ENCODE measurements around the gene TMC6. TPM values are rescaled to one million over a fixed set of nuclear protein-coding genes. Genes with fewer than 3 reads are reported as not detected.

Gene TMC6
- total and polyA plus RNA-seq, 2 of the 4 experiments (the other 2 are of a cell fraction), result 0.19 TPM; not detected in 1

DNA sequence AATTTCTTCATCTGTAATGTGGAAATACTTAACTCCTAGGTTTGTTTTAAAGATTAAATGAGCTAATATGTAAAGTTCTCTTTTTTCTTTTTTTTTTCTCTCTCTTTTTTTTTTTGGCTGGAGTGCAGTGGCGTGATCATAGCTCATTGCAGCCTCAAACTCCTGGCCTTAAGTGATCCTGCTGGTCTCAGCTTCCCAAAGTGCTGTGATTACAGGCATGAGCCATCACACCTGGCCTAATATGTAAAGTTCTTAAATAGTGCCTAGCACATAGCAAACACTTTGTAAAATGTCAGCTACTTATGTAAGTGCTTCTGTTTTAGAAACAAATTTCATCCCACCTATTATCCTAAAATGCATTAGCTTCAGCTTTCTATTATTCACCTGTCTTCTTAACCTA lies 40.0 kb downstream of the TMC6 start:
- Histone ChIP-seq H3K36me3 (ENCODE audit: control insufficient read depth, insufficient read depth, low read length) (peaks cover 35% of the 10 kb centered on the region), H2AK5ac (ENCODE audit: low read depth, low read length) (no peak overlapping the region)
- TF ChIP-seq FOS (IDR thresholded peaks at IDR 0.05; ENCODE audit: low read depth, low read length) (no peak), RAD21 (IDR thresholded peaks at IDR 0.05; ENCODE audit: low read length) (no peak), RFX5 (IDR thresholded peaks at IDR 0.05; ENCODE audit: low read depth, low read length) (no peak), CHD1 (IDR thresholded peaks at IDR 0.05; ENCODE audit: low read depth, low read length) (no peak), RCOR1 (IDR thresholded peaks at IDR 0.05; ENCODE audit: insufficient replicate concordance, low read length) (no peak), MAFK (IDR thresholded peaks at IDR 0.05; ENCODE audit: low read depth, low read length) (no peak), BHLHE40 (IDR thresholded peaks at IDR 0.05; ENCODE audit: low read depth, low read length) (no peak)
- TF ChIP-seq, protein P1, sequence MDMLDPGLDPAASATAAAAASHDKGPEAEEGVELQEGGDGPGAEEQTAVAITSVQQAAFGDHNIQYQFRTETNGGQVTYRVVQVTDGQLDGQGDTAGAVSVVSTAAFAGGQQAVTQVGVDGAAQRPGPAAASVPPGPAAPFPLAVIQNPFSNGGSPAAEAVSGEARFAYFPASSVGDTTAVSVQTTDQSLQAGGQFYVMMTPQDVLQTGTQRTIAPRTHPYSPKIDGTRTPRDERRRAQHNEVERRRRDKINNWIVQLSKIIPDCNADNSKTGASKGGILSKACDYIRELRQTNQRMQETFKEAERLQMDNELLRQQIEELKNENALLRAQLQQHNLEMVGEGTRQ (IDR thresholded peaks at IDR 0.05; ENCODE audit: low read depth, low read length), result no peak
- TF ChIP-seq, protein P2, sequence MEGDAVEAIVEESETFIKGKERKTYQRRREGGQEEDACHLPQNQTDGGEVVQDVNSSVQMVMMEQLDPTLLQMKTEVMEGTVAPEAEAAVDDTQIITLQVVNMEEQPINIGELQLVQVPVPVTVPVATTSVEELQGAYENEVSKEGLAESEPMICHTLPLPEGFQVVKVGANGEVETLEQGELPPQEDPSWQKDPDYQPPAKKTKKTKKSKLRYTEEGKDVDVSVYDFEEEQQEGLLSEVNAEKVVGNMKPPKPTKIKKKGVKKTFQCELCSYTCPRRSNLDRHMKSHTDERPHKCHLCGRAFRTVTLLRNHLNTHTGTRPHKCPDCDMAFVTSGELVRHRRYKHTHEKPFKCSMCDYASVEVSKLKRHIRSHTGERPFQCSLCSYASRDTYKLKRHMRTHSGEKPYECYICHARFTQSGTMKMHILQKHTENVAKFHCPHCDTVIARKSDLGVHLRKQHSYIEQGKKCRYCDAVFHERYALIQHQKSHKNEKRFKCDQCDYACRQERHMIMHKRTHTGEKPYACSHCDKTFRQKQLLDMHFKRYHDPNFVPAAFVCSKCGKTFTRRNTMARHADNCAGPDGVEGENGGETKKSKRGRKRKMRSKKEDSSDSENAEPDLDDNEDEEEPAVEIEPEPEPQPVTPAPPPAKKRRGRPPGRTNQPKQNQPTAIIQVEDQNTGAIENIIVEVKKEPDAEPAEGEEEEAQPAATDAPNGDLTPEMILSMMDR (conservative IDR thresholded peaks at IDR 0.05; ENCODE audit: low read depth, low read length), result no peak
- TF ChIP-seq, protein P3, sequence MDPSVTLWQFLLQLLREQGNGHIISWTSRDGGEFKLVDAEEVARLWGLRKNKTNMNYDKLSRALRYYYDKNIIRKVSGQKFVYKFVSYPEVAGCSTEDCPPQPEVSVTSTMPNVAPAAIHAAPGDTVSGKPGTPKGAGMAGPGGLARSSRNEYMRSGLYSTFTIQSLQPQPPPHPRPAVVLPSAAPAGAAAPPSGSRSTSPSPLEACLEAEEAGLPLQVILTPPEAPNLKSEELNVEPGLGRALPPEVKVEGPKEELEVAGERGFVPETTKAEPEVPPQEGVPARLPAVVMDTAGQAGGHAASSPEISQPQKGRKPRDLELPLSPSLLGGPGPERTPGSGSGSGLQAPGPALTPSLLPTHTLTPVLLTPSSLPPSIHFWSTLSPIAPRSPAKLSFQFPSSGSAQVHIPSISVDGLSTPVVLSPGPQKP (IDR thresholded peaks at IDR 0.05; ENCODE audit: borderline replicate concordance, low read depth, low read length), result no peak

More for the DNA sequence above, 40.0 kb downstream of the TMC6 start:
- Histone ChIP-seq H3K9me3 (ENCODE audit: control insufficient read depth, insufficient read depth, low read length) (no peaks in the 10 kb centered on the region), H4K8ac (ENCODE audit: low read depth in 2 of 2, low read length in 2 of 2) (no peak overlapping the region), H2BK5ac (ENCODE audit: low read depth, low read length, poor library complexity, severe bottlenecking) (no peak overlapping the region), H4K5ac (ENCODE audit: low read depth, low read length) (no peak overlapping the region), H3K14ac (replicated peaks; ENCODE audit: low read depth, low read length) (no peak overlapping the region), H2AFZ (replicated peaks; ENCODE audit: low read length, poor library complexity) (no peak overlapping the region), H3K27me3 (ENCODE audit: control insufficient read depth, insufficient read depth, low read length) (no peaks in the 10 kb centered on the region), H4K20me1 (ENCODE audit: insufficient read depth, low read length) (no peaks in the 10 kb centered on the region), H2BK120ac (ENCODE audit: low read depth, low read length) (no peak overlapping the region), H3K9me1 (ENCODE audit: insufficient read depth, low read length) (peaks cover 1% of the 10 kb centered on the region; the same call in 1 of the 2 replicates), H3K56ac (ENCODE audit: extremely low read depth, insufficient read depth, low read length) (no peak overlapping the region), H3K27ac (ENCODE audit: insufficient read depth, low read length) (no peak overlapping the region), H2BK20ac (ENCODE audit: low read depth, low read length) (no peak overlapping the region), H3K79me1 (ENCODE audit: low read depth in 1 of 2, low read length in 2 of 2) (no peaks in the 10 kb centered on the region), H2AK9ac (replicated peaks; ENCODE audit: low read depth, low read length, poor library complexity) (no peak overlapping the region), H3K23ac (ENCODE audit: low read depth, low read length) (no peak overlapping the region), H3K4me1 (ENCODE audit: control insufficient read depth, insufficient read depth, low read length) (no peaks in the 10 kb centered on the region), H3K4ac (ENCODE audit: low read depth, low read length) (no peak overlapping the region), H3K9ac (ENCODE audit: low read depth, low read length) (no peak overlapping the region), H3K4me3 (ENCODE audit: insufficient read depth, low read depth, low read length) (no peak overlapping the region), H3K18ac (ENCODE audit: low read depth, low read length) (no peak overlapping the region), H4K91ac (ENCODE audit: insufficient read depth, low read depth, low read length) (no peak overlapping the region), H3K4me2 (ENCODE audit: low read depth, low read length) (no peak overlapping the region), H2BK15ac (ENCODE audit: low read depth, low read length) (no peak overlapping the region)
- POLR2A ChIA-PET (ENCODE audit: unreplicated experiment), result no interaction called here
- DNase-seq (no peak), ATAC-seq (ENCODE audit: low read depth) (no peak)
- BruUV-seq (replicated peaks), result no TSS peak
- in situ Hi-C loops (cut with MboI; ENCODE audit: low sequenced_read_pairs) (no loop called here), dilution Hi-C loops (cut with HindIII; ENCODE audit: low sequenced_read_pairs, unreplicated experiment) (no loop called here), intact Hi-C loops (cut with micrococcal nuclease) (no loop called here)
- no CpG with 5 or more reads among the region's 1 CpG for WGBS, 2 experiments (ENCODE audit: extremely low coverage in 2 of 2, insufficient read length in 1 of 2)
- CTCF ChIA-PET, result interaction anchor here (0.7 kb wide), 1 partner anchor 254 kb away, joined by 3 read pairs; no protein-coding TSS in a partner anchor

Data from IMR-90 (cell line).